GM12892 (cell line): ENCODE data around the gene SELPLG.
A peak's percentile ranks its signal among the peaks of the same experiment; 100 is the strongest.

ENCODE experiments used
- POLR2A ChIP-seq: IDR thresholded peaks from 2 replicates; pipeline ENCODE4 v1.6.1; 2011; ENCODE audit warnings: low read depth, low read length, control low read depth
- POLR2AphosphoS5 ChIP-seq: IDR thresholded peaks from 2 replicates; pipeline ENCODE4 v1.6.1; 2011; ENCODE audit warnings: low read depth, low read length, control low read depth
- TAF1 ChIP-seq: IDR thresholded peaks from 2 replicates; pipeline ENCODE4 v1.6.1; 2011; ENCODE audit warnings: low read depth, mild to moderate bottlenecking, control low read depth, low read length, borderline replicate concordance

DNA sequence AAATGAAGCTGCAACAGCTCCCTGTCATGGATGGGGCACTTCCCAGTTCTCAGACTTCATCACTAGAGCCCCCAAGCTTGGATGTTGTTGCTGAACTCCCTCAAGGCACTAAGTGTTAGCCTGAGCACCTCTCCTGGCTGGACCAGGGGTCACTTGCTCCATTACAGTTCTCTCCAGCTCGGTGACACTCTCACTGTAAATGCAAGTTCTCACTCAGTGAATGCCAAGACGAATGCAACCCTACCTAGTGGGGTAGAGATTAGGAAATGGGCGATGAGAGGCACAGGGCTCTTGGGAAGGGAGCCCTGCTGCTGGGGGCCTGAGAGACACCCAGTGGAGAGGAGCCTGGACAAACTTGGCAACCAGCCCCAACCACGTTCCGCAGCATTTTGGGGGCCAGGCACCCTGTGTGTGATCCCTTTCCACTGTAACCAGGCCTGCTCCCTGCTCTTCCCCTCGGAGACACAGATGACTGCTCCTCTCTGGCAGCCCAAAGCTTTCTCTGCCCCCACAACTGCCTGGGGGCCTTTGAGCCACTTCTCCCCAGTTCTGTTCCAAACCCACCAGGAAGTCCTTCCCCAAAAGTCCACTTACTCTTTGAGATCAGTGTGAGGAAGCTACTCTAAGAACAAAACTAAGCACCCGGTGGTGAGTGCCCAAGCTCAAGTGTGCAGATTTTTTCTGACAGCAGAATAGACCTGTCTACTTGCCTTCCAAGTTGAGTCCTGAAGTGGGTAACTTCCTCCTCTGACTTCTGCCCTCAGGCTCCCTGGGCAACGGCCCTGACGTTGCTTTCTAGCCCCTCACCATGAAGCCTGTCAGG lies 8.0 kb upstream of the SELPLG start:
- 0 out of 2 replicates have a peak, but pooled peaks have one; percentile 18 for TF ChIP-seq POLR2A
- no peak for TF ChIP-seq TAF1
- TF ChIP-seq POLR2AphosphoS5 = peak; percentile 5; the same call in 1 of the 2 replicates
